Measurements from ENCODE around the gene DUSP15.
A peak's percentile ranks its signal among the peaks of the same experiment; 100 is the strongest.

DNA sequence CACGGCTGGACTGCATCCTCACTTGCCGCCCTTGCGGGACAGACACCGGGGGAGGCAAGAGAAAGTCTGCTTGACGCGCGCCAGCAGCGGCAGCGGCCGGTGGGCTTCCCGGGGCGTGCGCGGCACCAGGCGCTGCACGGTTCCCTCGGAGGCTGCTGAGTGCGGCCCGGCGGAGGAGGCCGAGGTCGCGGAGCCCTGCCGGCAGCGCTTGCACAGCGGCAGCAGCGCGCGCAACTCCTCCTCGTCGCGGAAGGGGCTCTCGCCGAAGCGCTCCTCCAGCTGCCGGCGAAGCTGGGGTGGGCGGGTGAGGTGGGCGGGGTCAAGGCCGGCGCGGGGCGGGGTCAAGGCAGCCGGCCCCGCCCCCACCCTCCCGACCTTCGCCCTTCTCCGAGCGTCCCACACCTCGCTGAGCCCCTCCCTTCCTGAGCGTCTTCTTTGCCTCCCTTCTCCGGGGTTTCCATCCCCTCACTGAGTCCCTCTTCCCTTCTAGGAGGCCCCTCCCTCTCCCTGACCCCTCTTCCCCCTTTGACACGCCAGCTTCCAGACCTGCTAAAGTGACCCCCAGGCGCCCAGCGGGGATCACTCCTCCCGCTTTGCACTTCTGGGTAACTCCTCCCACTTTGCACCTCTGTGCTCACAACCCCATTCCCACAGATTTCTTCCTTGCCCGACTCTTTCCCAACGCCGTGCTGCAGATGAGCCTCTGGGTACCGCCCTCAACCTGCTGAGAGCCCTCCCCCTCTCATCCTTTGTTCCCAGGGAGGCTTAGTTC lies 8.8 kb downstream of the DUSP15 start:
- TF ChIP-seq, protein P1, sequence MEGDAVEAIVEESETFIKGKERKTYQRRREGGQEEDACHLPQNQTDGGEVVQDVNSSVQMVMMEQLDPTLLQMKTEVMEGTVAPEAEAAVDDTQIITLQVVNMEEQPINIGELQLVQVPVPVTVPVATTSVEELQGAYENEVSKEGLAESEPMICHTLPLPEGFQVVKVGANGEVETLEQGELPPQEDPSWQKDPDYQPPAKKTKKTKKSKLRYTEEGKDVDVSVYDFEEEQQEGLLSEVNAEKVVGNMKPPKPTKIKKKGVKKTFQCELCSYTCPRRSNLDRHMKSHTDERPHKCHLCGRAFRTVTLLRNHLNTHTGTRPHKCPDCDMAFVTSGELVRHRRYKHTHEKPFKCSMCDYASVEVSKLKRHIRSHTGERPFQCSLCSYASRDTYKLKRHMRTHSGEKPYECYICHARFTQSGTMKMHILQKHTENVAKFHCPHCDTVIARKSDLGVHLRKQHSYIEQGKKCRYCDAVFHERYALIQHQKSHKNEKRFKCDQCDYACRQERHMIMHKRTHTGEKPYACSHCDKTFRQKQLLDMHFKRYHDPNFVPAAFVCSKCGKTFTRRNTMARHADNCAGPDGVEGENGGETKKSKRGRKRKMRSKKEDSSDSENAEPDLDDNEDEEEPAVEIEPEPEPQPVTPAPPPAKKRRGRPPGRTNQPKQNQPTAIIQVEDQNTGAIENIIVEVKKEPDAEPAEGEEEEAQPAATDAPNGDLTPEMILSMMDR (IDR thresholded peaks at IDR 0.05), result no peak
- peak in 1 of 2 donors; percentile 22 for TF ChIP-seq POLR2A (IDR thresholded peaks at IDR 0.05)
